B cell (primary cell): ENCODE measurements around the gene CUZD1. TPM values are rescaled to one million over a fixed set of nuclear protein-coding genes. Genes with fewer than 3 reads are reported as not detected.
"Not testable (repeated sequence)": the region's sequence is repeated elsewhere in the genome, so short reads cannot be mapped to it uniquely, and the experiment has no call there.

Experiments
- ATAC-seq: fragments of 200-7000 bp; cut with Tn5 transposase; one replicate; pipeline ENCODE4 v1.10.0; 2021; ENCODE audit warnings: low read depth, mild to moderate bottlenecking, moderate number of reproducible peaks, moderate library complexity
- CTCF ChIA-PET: fragments of 350-600 bp; sonication (Branson Sonifier 250); formaldehyde crosslinking; loops from one replicate; lab custom pipeline; 2021; ENCODE audit warnings: antibody characterized with exemption, inconsistent platforms; lab: Charles Lee
- POLR2A ChIA-PET: fragments of 350-600 bp; sonication (Branson Sonifier 250); formaldehyde crosslinking; loops from one replicate; lab custom pipeline; 2021; ENCODE audit warnings: antibody characterized with exemption; lab: Charles Lee
- DNase-seq: peaks from one replicate; pipeline ENCODE4 v3.0.0; 2013
- H2AFZ ChIP-seq: 2 replicates; pipeline ENCODE4 v1.6.1; 2012; ENCODE audit warnings: mild to moderate bottlenecking, low read depth, low read length; ENCODE audit not compliant: insufficient read depth, poor library complexity, severe bottlenecking
- H3K27ac ChIP-seq, 2 donors: 1 replicate in 1 of 2; 2 replicates in 1 of 2; pipeline ENCODE4 v1.5.1; 2012 to 2013; ENCODE audit warnings: low read length in 2 of 2, mild to moderate bottlenecking in 2 of 2, moderate library complexity in 1 of 2
- H3K27me3 ChIP-seq, 4 experiments: fragments of 200-600 bp in 1 of 4; sonication (generic) in 1 of 4; replicated peaks in 1 of 4; 1 replicate in 2 of 4; 2 replicates in 2 of 4; pipeline versions ENCODE4 v1.6.1 to v1.7.0; 2013 to 2016; ENCODE audit warnings: low read length in 3 of 4, mild to moderate bottlenecking in 2 of 4, mixed read lengths in 1 of 4, moderate library complexity in 1 of 4; ENCODE audit not compliant: insufficient read depth in 4 of 4, control insufficient read depth in 3 of 4; ENCODE audit errors: control extremely low read depth in 1 of 4
- H3K36me3 ChIP-seq, 2 experiments: replicated peaks in 1 of 2; 1 replicate in 1 of 2; 2 replicates in 1 of 2; pipeline versions ENCODE4 v1.6.1 to v1.7.1; 2013; ENCODE audit warnings: low read length in 1 of 2; ENCODE audit not compliant: insufficient read depth in 2 of 2, control insufficient read depth in 1 of 2; ENCODE audit errors: control extremely low read depth in 1 of 2, extremely low read depth in 1 of 2
- H3K4me1 ChIP-seq, 2 donors: fragments of 200-600 bp in 1 of 2; sonication (generic) in 1 of 2; 1 replicate in 1 of 2; 2 replicates in 1 of 2; pipeline versions ENCODE4 v1.5.1 to v1.6.1; 2013 to 2017; ENCODE audit warnings: low read length in 2 of 2; ENCODE audit not compliant: control insufficient read depth in 2 of 2, insufficient read depth in 2 of 2
- H3K4me2 ChIP-seq: replicated peaks from 2 replicates; pipeline ENCODE3; 2012; ENCODE audit warnings: mild to moderate bottlenecking, low read depth, low read length; ENCODE audit not compliant: poor library complexity, severe bottlenecking
- H3K4me3 ChIP-seq, 5 experiments: fragments of 200-600 bp in 1 of 5; sonication (generic) in 1 of 5; 1 replicate in 3 of 5; 2 replicates in 2 of 5; pipeline versions ENCODE4 v1.5.1 to v1.7.0; 2011 to 2016; ENCODE audit warnings: low read length in 4 of 5, mild to moderate bottlenecking in 4 of 5, low read depth in 2 of 5, control low read depth in 1 of 5, moderate library complexity in 1 of 5; ENCODE audit not compliant: insufficient read depth in 1 of 5; ENCODE audit errors: control extremely low read depth in 1 of 5, extremely low read depth in 1 of 5
- H3K79me2 ChIP-seq: fragments of 200-600 bp; sonication (generic); one replicate; pipeline ENCODE4 v1.6.0; 2016; ENCODE audit warnings: low read length; ENCODE audit not compliant: control insufficient read depth, insufficient read depth
- H3K9ac ChIP-seq: fragments of 200-600 bp; sonication (generic); 2 replicates; pipeline ENCODE4 v1.6.1; 2017; ENCODE audit warnings: mild to moderate bottlenecking, low read length, moderate library complexity
- H3K9me3 ChIP-seq, 3 donors: one replicate each; pipeline versions ENCODE4 v1.6.1 to v1.7.1; 2013; ENCODE audit warnings: low read length in 2 of 3; ENCODE audit not compliant: control insufficient read depth in 2 of 3, insufficient read depth in 1 of 3; ENCODE audit errors: control extremely low read depth in 1 of 3
- H4K20me1 ChIP-seq: 2 replicates; pipeline ENCODE4 v1.6.0; 2012; ENCODE audit warnings: mild to moderate bottlenecking, low read length; ENCODE audit not compliant: insufficient read depth, control insufficient read depth, poor library complexity, severe bottlenecking
- H3K27ac Mint-ChIP-seq: one replicate; pipeline ENCODE4 v1.8.0; 2021; ENCODE audit warnings: mixed read lengths
- H3K27me3 Mint-ChIP-seq: one replicate; pipeline ENCODE4 v1.8.0; 2021; ENCODE audit warnings: mixed read lengths
- H3K4me1 Mint-ChIP-seq: one replicate; pipeline ENCODE4 v1.8.0; 2021; ENCODE audit warnings: mixed read lengths
- H3K4me3 Mint-ChIP-seq: one replicate; pipeline ENCODE4 v1.8.0; 2021; ENCODE audit warnings: mixed read lengths
- H3K9me3 Mint-ChIP-seq: one replicate; pipeline ENCODE4 v1.8.0; 2022; ENCODE audit warnings: mixed read lengths; ENCODE audit not compliant: insufficient read depth
- EZH2 ChIP-seq: IDR thresholded peaks from 2 replicates; pipeline ENCODE4 v1.6.1; 2012; ENCODE audit warnings: borderline replicate concordance, low read depth, mild to moderate bottlenecking, moderate library complexity, low read length; ENCODE audit not compliant: insufficient read depth, poor library complexity, severe bottlenecking
- WGBS: methylation state at CpG from one replicate; pipeline ENCODE4 v1.1.5; 2013; ENCODE audit warnings: missing lambda C conversion rate; ENCODE audit not compliant: insufficient coverage; 5-methylcytosine and 5-hydroxymethylcytosine counted together
- intact Hi-C: fragments of 100-400 bp; cut with micrococcal nuclease; formaldehyde crosslinking; loops from one replicate; pipeline ENCODE4 v1.10.0; 2022
- polyA plus RNA-seq: library from polyadenylated mRNA; depleted of rRNA; stranded (reverse); fragments of >200 nt; gene quantifications from 2 replicates; pipeline ENCODE4 v1.2.3, GENCODE V29; 2012
- total RNA-seq, 2 donors: library from RNA; stranded (reverse); fragments of 120-200 nt in 1 of 2; gene quantifications; 1 replicate in 1 of 2; 2 replicates in 1 of 2; pipeline versions ENCODE4 v1.2.3 to v1.2.4, GENCODE V29; 2013 to 2022
- TF ChIP-seq, protein P1 (sequence below): fragments of 200-600 bp; IDR thresholded peaks from one replicate; pipeline ENCODE4 v1.8.0; 2022; ENCODE audit warnings: antibody characterized with exemption, mild to moderate bottlenecking

The CUZD1 gene
- total and polyA plus RNA-seq, 2 donors (not counting 1 experiment from before 2014, with no cell fraction given): 2.1 to 3.3 TPM

DNA sequence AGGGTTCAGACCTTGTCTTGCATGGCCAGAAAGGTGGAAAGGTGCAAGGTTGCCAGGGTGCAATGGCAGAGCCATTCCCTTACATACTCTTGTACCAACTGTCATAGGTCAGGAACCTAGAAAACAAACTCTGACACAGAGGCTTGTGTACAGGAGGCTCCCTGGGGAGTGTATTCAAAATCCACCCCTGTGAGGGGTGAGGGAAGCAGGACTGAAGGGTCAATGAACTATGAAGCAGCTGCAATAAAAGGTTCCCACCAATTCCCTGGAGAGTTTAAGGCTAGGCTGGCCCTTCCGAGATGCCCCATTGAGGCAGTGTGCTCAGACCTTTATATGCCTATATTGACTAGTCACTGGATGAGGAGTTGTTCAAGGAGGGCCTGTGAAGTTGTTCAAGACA is 13.9 kb upstream of the CUZD1 start:
- ATAC-seq (no peak), DNase-seq (no peak)
- peaks cover 5% of the 10 kb centered on the region for H3K79me2 ChIP-seq
- ChIA-PET POLR2A (no interaction called here), CTCF (no interaction called here)
- Mint-ChIP-seq H3K27me3 (no peaks in the 10 kb centered on the region), H3K4me3 (no peak overlapping the region), H3K4me1 (peaks cover 34% of the 10 kb centered on the region), H3K27ac (no peak overlapping the region), H3K9me3 (no peaks in the 10 kb centered on the region)
- no peak overlapping the region for H3K9ac ChIP-seq
- H3K36me3 ChIP-seq: peaks cover 0 to 5% of the 10 kb centered on the region in 2 experiments
- peaks cover 4% of the 10 kb centered on the region in 2 donors for H3K4me1 ChIP-seq
- H4K20me1 ChIP-seq: no peaks in the 10 kb centered on the region
- 13% methylated on average over 1 of the region's 1 CpG for WGBS
- no peaks in the 10 kb centered on the region for H3K9me3 ChIP-seq
- no peak overlapping the region for H3K4me2 ChIP-seq
- H3K4me3 ChIP-seq: no peak overlapping the region
- H3K27me3 ChIP-seq: no peaks in the 10 kb centered on the region
- TF ChIP-seq, protein P1, sequence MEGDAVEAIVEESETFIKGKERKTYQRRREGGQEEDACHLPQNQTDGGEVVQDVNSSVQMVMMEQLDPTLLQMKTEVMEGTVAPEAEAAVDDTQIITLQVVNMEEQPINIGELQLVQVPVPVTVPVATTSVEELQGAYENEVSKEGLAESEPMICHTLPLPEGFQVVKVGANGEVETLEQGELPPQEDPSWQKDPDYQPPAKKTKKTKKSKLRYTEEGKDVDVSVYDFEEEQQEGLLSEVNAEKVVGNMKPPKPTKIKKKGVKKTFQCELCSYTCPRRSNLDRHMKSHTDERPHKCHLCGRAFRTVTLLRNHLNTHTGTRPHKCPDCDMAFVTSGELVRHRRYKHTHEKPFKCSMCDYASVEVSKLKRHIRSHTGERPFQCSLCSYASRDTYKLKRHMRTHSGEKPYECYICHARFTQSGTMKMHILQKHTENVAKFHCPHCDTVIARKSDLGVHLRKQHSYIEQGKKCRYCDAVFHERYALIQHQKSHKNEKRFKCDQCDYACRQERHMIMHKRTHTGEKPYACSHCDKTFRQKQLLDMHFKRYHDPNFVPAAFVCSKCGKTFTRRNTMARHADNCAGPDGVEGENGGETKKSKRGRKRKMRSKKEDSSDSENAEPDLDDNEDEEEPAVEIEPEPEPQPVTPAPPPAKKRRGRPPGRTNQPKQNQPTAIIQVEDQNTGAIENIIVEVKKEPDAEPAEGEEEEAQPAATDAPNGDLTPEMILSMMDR: no peak
- TF ChIP-seq EZH2: no peak
- intact Hi-C loops: no loop called here
- H2AFZ ChIP-seq: no peak overlapping the region
- no peak overlapping the region for H3K27ac ChIP-seq

DNA sequence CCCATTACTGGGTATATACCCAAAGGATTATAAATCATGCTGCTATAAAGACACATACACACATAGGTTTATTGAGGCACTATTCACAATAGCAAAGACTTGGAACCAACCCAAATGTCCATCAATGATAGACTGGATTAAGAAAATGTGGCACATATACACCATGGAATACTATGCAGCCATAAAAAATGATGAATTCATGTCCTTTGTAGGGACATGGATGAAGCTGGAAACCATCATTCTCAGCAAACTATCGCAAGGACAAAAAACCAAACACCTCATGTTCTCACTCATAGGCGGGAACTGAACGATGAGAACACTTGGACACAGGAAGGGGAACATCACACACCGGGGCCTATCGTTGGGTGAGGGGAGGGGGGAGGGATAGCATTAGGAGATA is 12.4 kb upstream of the CUZD1 start:
- H3K4me1 ChIP-seq, H3K9me3 ChIP-seq, CTCF ChIA-PET, ATAC-seq, H3K4me3 Mint-ChIP-seq, H3K27me3 ChIP-seq, intact Hi-C loops, H4K20me1 ChIP-seq, H3K79me2 ChIP-seq, H3K4me2 ChIP-seq, H3K27me3 Mint-ChIP-seq, DNase-seq, H3K27ac ChIP-seq, H3K9ac ChIP-seq, POLR2A ChIA-PET, H3K9me3 Mint-ChIP-seq, H2AFZ ChIP-seq, H3K27ac Mint-ChIP-seq, H3K4me3 ChIP-seq: not testable (repeated sequence)
- H3K4me1 Mint-ChIP-seq: peaks cover 28% of the 10 kb centered on the region
- H3K36me3 ChIP-seq: peaks cover 0 to 15% of the 10 kb centered on the region in 2 experiments
- WGBS: no CpG with 5 or more reads among the region's 5 CpGs
